HG02759 (cell line): ENCODE results near the gene KLK5.
"Not testable (repeated sequence)": the region's sequence is repeated elsewhere in the genome, so short reads cannot be mapped to it uniquely, and the experiment has no call there.

Experiments
- ATAC-seq: cut with Tn5 transposase; IDR thresholded peaks from one replicate; pipeline ENCODE4 v1.9.1; 2021; ENCODE audit warnings: mild to moderate bottlenecking, moderate library complexity; ENCODE audit not compliant: unreplicated experiment

Gene KLK5

GRCh38 chr19:50952910-50953309, at the start of gene KLK5:
TSS of gene KLK5 (minus strand) at chr19:50953038. CDS start at chr19:50952657, 381 bp downstream.
- no peak for ATAC-seq

- ATAC-seq = no peak
These were observed 49.3 kb upstream of the KLK5 start for GRCh38 chr19:51002089-51002532.

GRCh38 chr19:51001515-51001914, 48.7 kb upstream of the KLK5 start, which contains the start of gene KLK8:
TSS of gene KLK8 (minus strand) at chr19:51001604. CDS start at chr19:51001167, 437 bp downstream.
- no peak for ATAC-seq

GRCh38 chr19:51000981-51001380, 48.1 kb upstream of the KLK5 start:
- no peak for ATAC-seq

- ATAC-seq = no peak
These were observed 47.6 kb upstream of the KLK5 start for GRCh38 chr19:51000426-51000825.

- ATAC-seq = no peak
These were observed 45.8 kb upstream of the KLK5 start for GRCh38 chr19:50998686-50999085.

- no peak for ATAC-seq
These were observed 45.2 kb upstream of the KLK5 start for GRCh38 chr19:50998061-50998460.

GRCh38 chr19:50994129-50994528, 41.3 kb upstream of the KLK5 start:
- no peak for ATAC-seq

- ATAC-seq = no peak
These were observed 39.8 kb upstream of the KLK5 start for GRCh38 chr19:50992666-50993035.

- not testable (repeated sequence) for ATAC-seq
These were observed 31.6 kb upstream of the KLK5 start for GRCh38 chr19:50984416-50984815.

GRCh38 chr19:50983625-50984292, 30.9 kb upstream of the KLK5 start, which contains the start of gene KLK7:
TSS of gene KLK7 (minus strand) at chr19:50983917. CDS start at chr19:50982399, 1,518 bp downstream.
- ATAC-seq = no peak

- ATAC-seq = no peak
These were observed 29.3 kb upstream of the KLK5 start for GRCh38 chr19:50982186-50982585.

- no peak for ATAC-seq
These were observed 28.8 kb upstream of the KLK5 start for GRCh38 chr19:50981587-50982146.

- ATAC-seq = no peak
These were observed 27.4 kb upstream of the KLK5 start for GRCh38 chr19:50980208-50980607.

- ATAC-seq = no peak
These were observed 26.9 kb upstream of the KLK5 start for GRCh38 chr19:50979758-50980157.

GRCh38 chr19:50978772-50979390, 26.0 kb upstream of the KLK5 start:
- ATAC-seq = no peak

GRCh38 chr19:50977626-50978025, 24.8 kb upstream of the KLK5 start:
- ATAC-seq = no peak

GRCh38 chr19:50975766-50976165, 22.9 kb upstream of the KLK5 start:
- no peak for ATAC-seq

GRCh38 chr19:50974702-50975556, 22.1 kb upstream of the KLK5 start:
- no peak for ATAC-seq

GRCh38 chr19:50972795-50973376, 20.0 kb upstream of the KLK5 start:
- no peak for ATAC-seq

GRCh38 chr19:50969810-50970209, 17.0 kb upstream of the KLK5 start:
- ATAC-seq = not testable (repeated sequence)
